CD4-positive, CD25-positive, alpha-beta regulatory T cell (primary cell): ENCODE results near the gene PHACTR2. TPM values are rescaled to one million over a fixed set of nuclear protein-coding genes. Genes with fewer than 3 reads are reported as not detected.

Experiments
- ATAC-seq, 2 donors: fragments of 150-1000 bp; cut with Tn5 transposase; one replicate each; pipeline ENCODE4 v1.10.0; 2021; ENCODE audit warnings: low read depth in 2 of 2, moderate number of reproducible peaks in 2 of 2, moderate library complexity in 1 of 2
- DNase-seq, 3 donors: peaks; one replicate each; pipeline versions ENCODE4 v3.0.0 to v3.0.0-alpha.2; 2012 to 2022; ENCODE audit warnings: mixed read lengths in 1 of 3
- H3K27ac ChIP-seq: one replicate; pipeline ENCODE4 v1.7.0; 2013; ENCODE audit warnings: mild to moderate bottlenecking, low read length; ENCODE audit not compliant: insufficient read depth, poor library complexity, severe bottlenecking
- H3K27me3 ChIP-seq: one replicate; pipeline ENCODE4 v1.7.0; 2013; ENCODE audit warnings: low read length; ENCODE audit not compliant: control insufficient read depth, insufficient read depth
- H3K36me3 ChIP-seq: one replicate; pipeline ENCODE4 v1.7.0; 2013; ENCODE audit warnings: mild to moderate bottlenecking, low read length, moderate library complexity; ENCODE audit not compliant: control insufficient read depth, insufficient read depth
- H3K4me1 ChIP-seq: 2 replicates; pipeline ENCODE4 v1.7.0; 2013; ENCODE audit warnings: mild to moderate bottlenecking, low read length; ENCODE audit not compliant: insufficient read depth, control insufficient read depth, poor library complexity, severe bottlenecking
- H3K4me3 ChIP-seq: one replicate; pipeline ENCODE4 v1.7.0; 2013; ENCODE audit warnings: low read depth, mild to moderate bottlenecking, low read length, moderate library complexity
- H3K9me3 ChIP-seq, 2 experiments: 1 replicate in 1 of 2; 2 replicates in 1 of 2; pipeline ENCODE4 v1.7.0; 2013; ENCODE audit warnings: low read length in 2 of 2, mild to moderate bottlenecking in 1 of 2, moderate library complexity in 1 of 2; ENCODE audit not compliant: control insufficient read depth in 2 of 2
- H3K27ac Mint-ChIP-seq, 3 donors: one replicate each; pipeline ENCODE4 v1.8.0; 2020 to 2022; ENCODE audit warnings: mild to moderate bottlenecking in 3 of 3, mixed read lengths in 3 of 3, moderate library complexity in 2 of 3
- H3K27me3 Mint-ChIP-seq: one replicate; pipeline ENCODE4 v1.8.0; 2022; ENCODE audit warnings: mild to moderate bottlenecking, mixed read lengths
- H3K36me3 Mint-ChIP-seq: one replicate; pipeline ENCODE4 v1.8.0; 2020; ENCODE audit warnings: mixed read lengths
- H3K4me1 Mint-ChIP-seq, 4 donors: one replicate each; pipeline ENCODE4 v1.8.0; 2020 to 2022; ENCODE audit warnings: mixed read lengths in 4 of 4, mild to moderate bottlenecking in 1 of 4
- H3K4me3 Mint-ChIP-seq, 4 donors: one replicate each; pipeline ENCODE4 v1.8.0; 2020 to 2022; ENCODE audit warnings: mild to moderate bottlenecking in 4 of 4, mixed read lengths in 4 of 4, moderate library complexity in 3 of 4
- H3K9me3 Mint-ChIP-seq, 7 donors: one replicate each; pipeline ENCODE4 v1.8.0; 2020 to 2022; ENCODE audit warnings: mixed read lengths in 7 of 7, mild to moderate bottlenecking in 3 of 7, moderate library complexity in 2 of 7
- polyA plus RNA-seq, 4 donors: library from polyadenylated mRNA; unstranded; fragments of 300-500 nt; fragmentation: Illumina TruSeq; gene quantifications; one replicate each; pipeline ENCODE4 v1.2.3, GENCODE V29; 2021
- total RNA-seq: library from RNA; stranded (reverse); gene quantifications from one replicate; pipeline ENCODE4 v1.2.3, GENCODE V29; 2022

The PHACTR2 gene
- total and polyA plus RNA-seq, 5 donors from 2014 or later = 16.1 to 70.2 (median 29.8) TPM

GRCh38 chr6:143878272-143878760 is 200.6 kb downstream of the PHACTR2 start:
- Mint-ChIP-seq H3K9me3 (peaks cover 0 to 10% (median 3%) of the 10 kb centered on the region in 7 donors), H3K27me3 (no peaks in the 10 kb centered on the region), H3K36me3 (no peaks in the 10 kb centered on the region), H3K27ac (peak overlapping the region in 1 of 3 donors; percentile 22), H3K4me3 (no peak overlapping the region), H3K4me1 (peaks cover 0 to 3% (median 0%) of the 10 kb centered on the region in 4 donors)
- no peaks in the 10 kb centered on the region for H3K36me3 ChIP-seq
- no peaks in the 10 kb centered on the region for H3K27me3 ChIP-seq
- no peak overlapping the region for H3K4me3 ChIP-seq
- H3K27ac ChIP-seq = no peak overlapping the region
- no peaks in the 10 kb centered on the region for H3K4me1 ChIP-seq
- ATAC-seq = no peak
- H3K9me3 ChIP-seq = no peaks in the 10 kb centered on the region
- DNase-seq = no peak

GRCh38 chr6:143880412-143880811 is 202.6 kb downstream of the PHACTR2 start:
- DNase-seq (no peak), ATAC-seq (no peak)
- Mint-ChIP-seq H3K27me3 (no peaks in the 10 kb centered on the region), H3K4me3 (no peak overlapping the region), H3K36me3 (peaks cover 4% of the 10 kb centered on the region), H3K4me1 (no peaks in the 10 kb centered on the region), H3K9me3 (peaks cover 0 to 7% (median 3%) of the 10 kb centered on the region in 7 donors), H3K27ac (no peak overlapping the region)
- Histone ChIP-seq H3K9me3 (no peaks in the 10 kb centered on the region), H3K27ac (no peak overlapping the region), H3K27me3 (no peaks in the 10 kb centered on the region), H3K36me3 (no peaks in the 10 kb centered on the region), H3K4me3 (no peak overlapping the region), H3K4me1 (no peaks in the 10 kb centered on the region)

Other genes starting within 250 kb of the PHACTR2 start
- 31.1 TPM for gene ADAT2, start 227.3 kb upstream of the PHACTR2 start, total RNA-seq
- gene ADAT2, start 227.3 kb upstream of the PHACTR2 start, polyA plus RNA-seq = 1 to 10 TPM; 1.1 to 1.7 (median 1.6) TPM
- 12.8 TPM for gene PEX3, start 227.2 kb upstream of the PHACTR2 start, total RNA-seq
- 10 to 100 TPM; 24.0 to 29.6 (median 26.3) TPM for gene PEX3, start 227.2 kb upstream of the PHACTR2 start, polyA plus RNA-seq
- gene FUCA2, start 166.2 kb upstream of the PHACTR2 start, total RNA-seq = 6.1 TPM
- gene FUCA2, start 166.2 kb upstream of the PHACTR2 start, polyA plus RNA-seq = 10 to 100 TPM; 14.1 to 23.6 (median 22.2) TPM
- 24.2 TPM for gene LTV1, start 165.4 kb downstream of the PHACTR2 start, total RNA-seq
- 10 to 100 TPM; 17.4 to 24.0 (median 18.7) TPM for gene LTV1, start 165.4 kb downstream of the PHACTR2 start, polyA plus RNA-seq
- not detected for gene ZC2HC1B, start 186.5 kb downstream of the PHACTR2 start, total RNA-seq
- gene ZC2HC1B, start 186.5 kb downstream of the PHACTR2 start, polyA plus RNA-seq = not detected